HT-29 (cell line): Measurements from ENCODE around the gene FOXP1. TPM values are rescaled to one million over a fixed set of nuclear protein-coding genes. Genes with fewer than 3 reads are reported as not detected.
"Not testable (repeated sequence)": the region's sequence is repeated elsewhere in the genome, so short reads cannot be mapped to it uniquely, and the experiment has no call there.

Source experiments
- DNase-seq: peaks from one replicate; pipeline ENCODE4 v3.0.0-alpha.2; 2015; ENCODE audit warnings: low spot score
- total RNA-seq: library from RNA; depleted of rRNA; stranded (reverse); fragments of >200 nt; shearing (Covaris generic); gene quantifications from 2 replicates; pipeline ENCODE4 v1.2.3, GENCODE V29; 2014

The FOXP1 gene
- total RNA-seq, 1 experiment from 2014 or later: 31.0 TPM

DNA sequence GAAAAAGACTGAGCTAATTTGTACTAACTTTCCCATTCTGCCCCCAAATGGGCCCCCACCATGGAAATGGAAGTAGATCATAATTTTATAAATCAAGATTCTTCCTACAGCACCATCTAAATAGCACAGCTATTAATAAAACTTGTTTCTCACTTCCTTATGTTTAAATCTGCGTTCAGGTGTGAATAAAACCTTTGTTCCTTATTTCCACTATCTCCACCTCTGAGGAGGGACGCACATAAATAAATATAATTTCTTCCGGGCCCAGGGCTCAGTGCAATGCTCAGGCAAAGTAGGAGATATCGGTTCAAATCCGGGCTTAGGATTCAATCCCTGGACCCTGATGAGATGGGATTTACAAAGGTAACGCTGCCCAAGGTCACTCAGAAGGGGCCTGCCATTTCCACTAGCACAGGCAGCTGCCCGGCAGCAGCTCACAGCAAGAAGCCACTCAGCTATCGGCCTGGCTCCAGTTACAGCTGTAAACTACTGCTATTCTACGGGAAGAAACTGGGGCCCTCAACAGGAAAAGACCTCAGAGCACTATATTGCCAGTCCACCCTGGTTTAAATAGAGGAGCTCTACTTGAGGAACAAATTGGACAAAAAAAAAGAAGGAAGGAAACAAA is 52.5 kb downstream of the FOXP1 start:
- DNase-seq: no peak

GRCh38 chr3:71528816-71529215 is 54.7 kb downstream of the FOXP1 start:
- no peak for DNase-seq

- DNase-seq: not testable (repeated sequence)
These were observed 57.1 kb downstream of the FOXP1 start for GRCh38 chr3:71526448-71526847.

DNA sequence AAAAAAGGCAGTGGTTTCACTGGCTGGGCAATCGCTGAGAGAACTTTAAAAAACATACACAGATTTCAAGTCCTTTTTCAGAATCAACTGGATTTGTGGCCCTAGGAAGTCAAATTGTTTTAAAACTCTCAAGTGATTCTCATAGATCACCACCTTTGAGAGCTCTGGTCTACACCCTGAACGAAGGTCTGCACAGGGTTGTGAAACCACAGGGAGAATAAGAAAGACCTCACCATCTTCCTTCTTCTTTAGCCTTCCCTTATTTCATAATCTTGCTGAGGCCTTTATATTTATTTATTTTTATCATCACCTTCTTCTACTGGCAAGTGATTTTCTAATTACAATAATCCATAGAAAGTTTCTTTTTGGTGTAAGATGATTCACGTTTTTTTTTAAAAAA is 58.1 kb downstream of the FOXP1 start:
- DNase-seq: no peak

DNA sequence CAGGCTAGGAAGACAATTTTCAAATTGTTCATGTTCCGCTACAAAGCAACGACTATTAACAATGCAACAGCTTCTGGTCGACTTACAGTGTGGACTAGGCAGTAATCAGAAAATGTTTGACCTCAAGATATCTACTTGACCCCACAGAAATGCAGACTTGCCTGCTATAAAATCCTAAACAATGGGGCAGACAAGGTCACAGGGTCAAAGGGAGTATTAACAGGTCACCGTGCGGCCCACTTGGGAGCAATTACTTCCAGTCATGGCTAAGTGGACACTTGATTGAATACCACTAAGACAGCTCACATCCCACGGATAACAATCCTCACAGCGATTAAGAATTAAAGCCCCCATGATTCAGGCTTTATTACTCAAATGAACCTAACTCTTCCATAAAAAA is 58.9 kb downstream of the FOXP1 start:
- DNase-seq: no peak

GRCh38 chr3:71523628-71524027 is 59.9 kb downstream of the FOXP1 start:
- no peak for DNase-seq

GRCh38 chr3:71521940-71522876 is 61.3 kb downstream of the FOXP1 start:
- DNase-seq: peak; percentile 22

DNA sequence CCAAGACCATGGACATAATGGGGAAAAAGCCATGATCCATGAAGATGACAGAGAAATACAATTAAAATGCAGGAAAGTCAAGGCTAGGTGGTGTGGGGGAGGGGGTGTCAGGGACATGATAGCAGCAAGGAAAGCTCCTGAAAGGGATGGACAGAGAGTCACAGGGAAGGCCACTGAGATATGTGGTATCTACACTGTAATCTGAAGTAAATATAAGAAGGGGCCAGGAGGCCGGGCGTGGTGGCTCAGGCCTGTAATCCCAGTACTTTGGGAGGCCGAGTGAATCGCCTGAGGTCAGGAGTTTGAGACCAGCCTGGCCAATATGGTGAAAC is 62.5 kb downstream of the FOXP1 start:
- no peak for DNase-seq

DNA sequence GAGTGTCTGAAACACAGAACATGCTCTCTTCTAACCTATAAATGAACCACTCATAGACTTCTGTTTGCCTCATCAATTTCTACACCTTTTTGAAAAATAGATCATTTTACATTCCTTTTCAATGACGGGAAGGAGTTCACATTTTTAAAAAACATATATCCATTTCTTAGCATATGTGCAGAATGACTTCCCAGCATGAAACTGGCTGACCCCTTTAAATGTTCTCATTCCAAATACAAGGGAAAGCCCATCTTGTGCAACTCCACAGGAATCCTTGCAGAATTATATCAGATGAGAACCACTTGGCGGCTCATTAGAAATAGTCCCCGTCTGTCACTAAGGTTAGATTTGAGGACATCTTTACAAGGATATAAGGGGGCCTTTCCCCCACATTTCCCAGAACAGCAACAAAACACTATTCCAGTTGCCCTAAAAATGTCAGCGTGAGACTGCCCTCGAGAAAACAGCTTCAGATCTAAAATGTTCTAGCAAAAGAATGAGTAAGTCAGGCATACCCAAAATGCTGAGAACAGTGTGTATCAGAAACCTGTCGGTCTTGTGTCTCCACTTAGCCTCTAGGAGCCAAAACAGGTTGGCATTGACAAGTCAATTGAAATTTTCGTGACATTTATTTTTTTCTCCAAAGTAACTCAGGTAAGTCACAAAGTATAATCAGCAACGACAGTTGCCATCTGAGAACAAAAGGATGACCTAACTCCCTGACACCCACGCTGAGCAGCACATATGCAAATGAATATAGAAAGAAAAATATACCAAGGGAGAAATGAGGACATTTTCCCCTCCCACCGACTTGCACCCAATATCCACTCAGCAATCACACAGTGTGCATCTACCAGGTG is 63.1 kb downstream of the FOXP1 start:
- no peak for DNase-seq

- no peak for DNase-seq
These were observed 65.4 kb downstream of the FOXP1 start for GRCh38 chr3:71518089-71518488.

DNA sequence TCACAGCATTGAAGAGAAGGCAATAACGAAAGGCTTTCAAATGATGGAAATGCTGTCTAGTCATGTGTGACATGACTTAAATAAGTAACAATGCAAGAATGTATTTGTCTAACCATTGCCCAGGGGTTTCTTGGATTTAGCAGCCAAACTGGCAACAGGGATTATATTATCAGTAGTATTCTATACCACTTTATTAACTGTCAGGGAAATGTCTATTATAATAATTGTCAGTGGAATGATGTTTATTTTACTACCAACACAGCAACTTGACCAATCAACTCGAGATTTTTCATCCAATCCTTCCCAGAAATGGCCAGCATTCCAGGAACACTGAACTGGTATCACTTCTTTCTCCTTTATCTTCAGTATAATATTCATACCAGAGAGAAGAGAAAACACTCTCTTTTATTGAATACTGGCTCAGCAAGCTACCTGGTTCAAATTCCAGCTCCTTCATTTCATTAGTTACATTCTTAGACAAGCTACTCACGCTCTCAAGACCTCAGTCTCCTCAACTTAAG is 66.2 kb downstream of the FOXP1 start:
- DNase-seq: no peak

GRCh38 chr3:71515636-71516365 is 67.7 kb downstream of the FOXP1 start:
- no peak for DNase-seq

- no peak for DNase-seq
These were observed 68.9 kb downstream of the FOXP1 start for GRCh38 chr3:71514621-71515020.

- no peak for DNase-seq
These were observed 70.0 kb downstream of the FOXP1 start for GRCh38 chr3:71513515-71513914.

DNA sequence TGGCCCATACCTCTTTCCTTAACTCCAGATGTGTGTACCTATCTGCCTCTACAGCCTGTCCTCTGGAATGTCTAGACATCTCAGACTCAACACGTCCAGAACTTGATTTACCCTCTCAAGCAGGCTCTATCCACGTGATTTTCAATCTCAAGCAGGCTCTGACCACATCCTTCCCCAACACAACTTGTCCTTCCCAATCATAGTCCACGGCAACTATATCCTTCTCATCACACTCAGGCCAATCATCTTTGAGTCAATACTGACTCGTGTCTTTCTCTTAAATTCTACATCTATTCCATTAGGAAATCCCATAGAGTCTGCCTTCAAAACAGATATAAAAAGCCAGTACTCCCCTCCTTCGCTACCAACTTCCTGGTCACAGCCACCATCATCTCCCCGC is 70.4 kb downstream of the FOXP1 start:
- DNase-seq: no peak

DNA sequence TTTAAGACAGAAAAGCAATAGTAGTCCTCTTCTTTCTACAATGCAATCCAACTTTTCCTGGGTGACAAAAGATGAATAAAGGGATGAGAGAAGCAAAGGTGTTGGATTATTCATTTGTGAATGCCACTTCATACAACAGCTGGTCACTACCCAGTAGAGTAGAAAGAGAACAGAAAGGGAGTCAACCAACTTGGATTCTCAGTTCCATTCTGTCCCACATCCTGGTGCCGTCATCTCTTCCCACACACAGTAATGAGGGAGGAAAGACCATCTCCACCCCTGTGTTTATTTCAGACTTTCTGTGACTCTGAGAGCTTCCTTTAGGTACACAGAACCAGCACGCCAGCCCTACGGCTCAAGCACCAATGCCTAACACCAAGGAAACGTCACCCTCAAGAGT is 71.0 kb downstream of the FOXP1 start:
- DNase-seq: no peak

- DNase-seq: peak; percentile 16
These were observed 71.5 kb downstream of the FOXP1 start for GRCh38 chr3:71512000-71512399.

DNA sequence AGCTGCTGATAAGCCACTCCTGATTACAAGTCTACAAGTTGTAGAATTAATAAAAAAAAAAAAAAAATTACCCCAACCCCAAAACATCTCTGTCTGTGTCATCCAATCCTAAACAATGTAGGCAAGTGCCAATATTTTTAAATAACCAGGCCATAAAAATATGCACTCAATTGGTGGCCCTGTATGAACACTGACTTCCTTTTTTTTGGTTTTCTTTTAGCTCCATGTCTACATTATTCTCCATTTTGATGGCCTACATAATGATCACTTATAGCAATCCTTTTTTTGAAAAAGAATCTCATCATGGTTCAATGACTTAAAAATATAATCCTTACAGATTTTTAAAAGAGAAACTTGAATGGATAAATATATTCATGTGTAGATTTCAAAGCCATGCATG is 72.1 kb downstream of the FOXP1 start:
- DNase-seq: no peak

GRCh38 chr3:71511037-71511436 is 72.5 kb downstream of the FOXP1 start:
- DNase-seq: no peak

- DNase-seq: no peak
These were observed 73.0 kb downstream of the FOXP1 start for GRCh38 chr3:71510510-71510909.

DNA sequence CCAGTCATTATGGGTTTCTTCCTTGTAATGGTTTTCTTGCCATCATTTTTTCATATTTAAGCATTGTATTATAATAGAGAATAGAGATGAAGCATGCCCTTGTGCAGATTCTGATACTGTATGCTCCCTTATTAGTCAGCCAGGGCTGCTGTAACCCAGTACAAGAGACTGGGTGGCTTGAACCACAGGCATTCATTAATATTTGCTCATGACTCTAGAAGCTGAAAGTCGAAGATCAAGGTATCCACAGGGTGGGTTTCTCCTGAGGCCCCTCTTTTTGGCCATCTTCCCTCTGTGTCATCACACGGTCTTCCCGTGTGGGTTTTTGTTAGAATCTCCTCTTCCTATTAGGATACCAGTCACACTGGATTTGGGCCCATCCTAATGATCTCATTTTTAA is 74.5 kb downstream of the FOXP1 start:
- no peak for DNase-seq
